Subcutaneous adipose tissue (tissue), 4 donors: ENCODE measurements around the gene PATJ. TPM values are rescaled to one million over a fixed set of nuclear protein-coding genes. Genes with fewer than 3 reads are reported as not detected.

Experiments
- CTCF ChIP-seq: fragments of 450-650 bp; IDR thresholded peaks from one replicate; pipeline ENCODE4 v1.5.1; 2016; ENCODE audit warnings: low read depth, mild to moderate bottlenecking, control low read depth, antibody characterized with exemption, moderate library complexity
- total RNA-seq, 4 donors: library from RNA; depleted of rRNA; stranded (reverse); fragments of >200 nt; gene quantifications; one replicate each; pipeline ENCODE4 v1.1.0, GENCODE V29; 2016

Gene PATJ
- total RNA-seq, 4 donors from 2014 or later, result 12.2 to 21.6 (median 19.1) TPM

GRCh38 chr1:62077821-62078220 is 335.5 kb downstream of the PATJ start:
- no peak for TF ChIP-seq CTCF

- no peak for TF ChIP-seq CTCF
These were observed 340.4 kb downstream of the PATJ start for GRCh38 chr1:62082456-62083363.

- TF ChIP-seq CTCF, result no peak
These were observed 342.1 kb downstream of the PATJ start for GRCh38 chr1:62084310-62084890.

GRCh38 chr1:62088439-62088838 is 346.2 kb downstream of the PATJ start:
- TF ChIP-seq CTCF, result no peak

GRCh38 chr1:62089570-62089969 is 347.3 kb downstream of the PATJ start:
- TF ChIP-seq CTCF, result no peak

GRCh38 chr1:62090016-62090415 is 347.7 kb downstream of the PATJ start:
- TF ChIP-seq CTCF, result no peak

- no peak for TF ChIP-seq CTCF
These were observed 349.8 kb downstream of the PATJ start for GRCh38 chr1:62092110-62092509.
